Measurements from ENCODE around the gene ENPEP.

ENPEP gene

GRCh38 chr4:110586131-110586850 is 110.3 kb downstream of the ENPEP start:
- no peak for DNase-seq
- H3K27me3 Mint-ChIP-seq, result peaks cover 6 to 13% of the 10 kb centered on the region in 2 donors

GRCh38 chr4:110587666-110588285 is 111.8 kb downstream of the ENPEP start:
- peaks cover 2 to 3% of the 10 kb centered on the region in 2 donors for H3K9me3 Mint-ChIP-seq
- peaks cover 10 to 17% of the 10 kb centered on the region in 2 donors for H3K27me3 Mint-ChIP-seq
- no peak for DNase-seq
- H3K4me3 Mint-ChIP-seq, result no peak overlapping the region
- H3K27ac Mint-ChIP-seq, result no peak overlapping the region
- no peak for ATAC-seq (replicated peaks)
- H3K36me3 Mint-ChIP-seq, result no peaks in the 10 kb centered on the region
- H3K4me1 Mint-ChIP-seq, result no peaks in the 10 kb centered on the region

More at GRCh38 chr4:110586131-110586850, 110.3 kb downstream of the ENPEP start:
- H3K4me1 Mint-ChIP-seq, result no peaks in the 10 kb centered on the region
- no peak overlapping the region for H3K4me3 Mint-ChIP-seq
- no peak overlapping the region for H3K27ac Mint-ChIP-seq
- no peaks in the 10 kb centered on the region for H3K36me3 Mint-ChIP-seq
- no peaks in the 10 kb centered on the region for H3K9me3 Mint-ChIP-seq
- no peak for ATAC-seq (replicated peaks)

- Mint-ChIP-seq H3K9me3 (peaks cover 4 to 7% of the 10 kb centered on the region in 2 donors), H3K27me3 (peaks cover 10 to 17% of the 10 kb centered on the region in 2 donors), H3K27ac (no peak overlapping the region), H3K4me3 (no peak overlapping the region), H3K36me3 (no peaks in the 10 kb centered on the region), H3K4me1 (no peaks in the 10 kb centered on the region)
- no peak for ATAC-seq (replicated peaks)
- DNase-seq, result no peak
Measured at GRCh38 chr4:110589297-110589696, 113.3 kb downstream of the ENPEP start.

GRCh38 chr4:110595583-110595982 is 119.6 kb downstream of the ENPEP start:
- no peak for ATAC-seq (replicated peaks)
- Mint-ChIP-seq H3K9me3 (peaks cover 7 to 14% of the 10 kb centered on the region in 2 donors), H3K4me3 (no peak overlapping the region), H3K27me3 (peaks cover 9 to 19% of the 10 kb centered on the region in 2 donors), H3K27ac (no peak overlapping the region), H3K36me3 (no peaks in the 10 kb centered on the region), H3K4me1 (no peaks in the 10 kb centered on the region)
- DNase-seq, result no peak

- H3K4me1 Mint-ChIP-seq, result no peaks in the 10 kb centered on the region
- no peak overlapping the region for H3K4me3 Mint-ChIP-seq
- DNase-seq (no peak), ATAC-seq (replicated peaks) (no peak)
- peaks cover 7 to 14% of the 10 kb centered on the region in 2 donors for H3K9me3 Mint-ChIP-seq
- H3K27me3 Mint-ChIP-seq, result peaks cover 14 to 26% of the 10 kb centered on the region in 2 donors
- H3K27ac Mint-ChIP-seq, result no peak overlapping the region
- H3K36me3 Mint-ChIP-seq, result no peaks in the 10 kb centered on the region
Measured at GRCh38 chr4:110596431-110596830, 120.5 kb downstream of the ENPEP start.

- H3K27me3 Mint-ChIP-seq, result peaks cover 12 to 24% of the 10 kb centered on the region in 2 donors
- no peaks in the 10 kb centered on the region for H3K4me1 Mint-ChIP-seq
- H3K36me3 Mint-ChIP-seq, result no peaks in the 10 kb centered on the region
- ATAC-seq (replicated peaks), result no peak
- H3K4me3 Mint-ChIP-seq, result no peak overlapping the region
- H3K27ac Mint-ChIP-seq, result no peak overlapping the region
- peaks cover 6 to 14% of the 10 kb centered on the region in 2 donors for H3K9me3 Mint-ChIP-seq
- DNase-seq, result no peak
Measured at GRCh38 chr4:110597582-110597981, 121.6 kb downstream of the ENPEP start.

GRCh38 chr4:110602061-110602460 is 126.1 kb downstream of the ENPEP start:
- no peak overlapping the region for H3K27ac Mint-ChIP-seq
- no peak overlapping the region for H3K4me3 Mint-ChIP-seq
- no peaks in the 10 kb centered on the region for H3K36me3 Mint-ChIP-seq
- no peak for ATAC-seq (replicated peaks)
- H3K27me3 Mint-ChIP-seq, result peaks cover 22 to 35% of the 10 kb centered on the region in 2 donors
- peaks cover 0 to 7% of the 10 kb centered on the region in 2 donors for H3K9me3 Mint-ChIP-seq
- H3K4me1 Mint-ChIP-seq, result no peaks in the 10 kb centered on the region
- DNase-seq, result no peak

GRCh38 chr4:110605077-110605476 is 129.1 kb downstream of the ENPEP start:
- DNase-seq (no peak), ATAC-seq (replicated peaks) (no peak)
- Mint-ChIP-seq H3K36me3 (no peaks in the 10 kb centered on the region), H3K9me3 (peaks cover 0 to 2% of the 10 kb centered on the region in 2 donors), H3K27ac (no peak overlapping the region), H3K4me1 (no peaks in the 10 kb centered on the region), H3K4me3 (no peak overlapping the region), H3K27me3 (peaks cover 38 to 46% of the 10 kb centered on the region in 2 donors)

GRCh38 chr4:110609044-110609750 is 133.2 kb downstream of the ENPEP start:
- peaks cover 0 to 2% of the 10 kb centered on the region in 2 donors for H3K9me3 Mint-ChIP-seq
- peaks cover 4 to 12% of the 10 kb centered on the region in 2 donors for H3K4me1 Mint-ChIP-seq
- no peak overlapping the region for H3K4me3 Mint-ChIP-seq
- no peak overlapping the region for H3K27ac Mint-ChIP-seq
- ATAC-seq (replicated peaks) (no peak), DNase-seq (no peak)
- peaks cover 52 to 64% of the 10 kb centered on the region in 2 donors for H3K27me3 Mint-ChIP-seq
- no peaks in the 10 kb centered on the region for H3K36me3 Mint-ChIP-seq

- Mint-ChIP-seq H3K36me3 (no peaks in the 10 kb centered on the region), H3K4me3 (no peak overlapping the region), H3K9me3 (peaks cover 0 to 2% of the 10 kb centered on the region in 2 donors), H3K27me3 (peaks cover 59 to 77% of the 10 kb centered on the region in 2 donors), H3K4me1 (peaks cover 4 to 19% of the 10 kb centered on the region in 2 donors), H3K27ac (no peak overlapping the region)
- DNase-seq (no peak), ATAC-seq (replicated peaks) (no peak)
Measured at GRCh38 chr4:110610620-110610939, 134.6 kb downstream of the ENPEP start.

- peaks cover 0 to 2% of the 10 kb centered on the region in 2 donors for H3K9me3 Mint-ChIP-seq
- peak overlapping the region in 1 of 2 donors; percentile 32 for H3K4me3 Mint-ChIP-seq
- H3K27ac Mint-ChIP-seq, result peak overlapping the region; percentile 67
- ATAC-seq (replicated peaks) (no peak), DNase-seq (no peak)
- no peaks in the 10 kb centered on the region for H3K36me3 Mint-ChIP-seq
- H3K4me1 Mint-ChIP-seq, result peaks cover 4 to 23% of the 10 kb centered on the region in 2 donors
- H3K27me3 Mint-ChIP-seq, result peaks cover 65 to 78% of the 10 kb centered on the region in 2 donors
Measured at GRCh38 chr4:110610940-110611831, 135.2 kb downstream of the ENPEP start.

GRCh38 chr4:110611968-110612447 is 136.1 kb downstream of the ENPEP start:
- no peak for ATAC-seq (replicated peaks)
- Mint-ChIP-seq H3K4me3 (no peak overlapping the region), H3K27ac (peak overlapping the region; percentile 20), H3K36me3 (no peaks in the 10 kb centered on the region), H3K4me1 (peaks cover 4 to 23% of the 10 kb centered on the region in 2 donors), H3K9me3 (no peaks in the 10 kb centered on the region), H3K27me3 (peaks cover 70 to 86% of the 10 kb centered on the region in 2 donors)
- no peak for DNase-seq

- no peak for DNase-seq
- Mint-ChIP-seq H3K4me1 (peaks cover 4 to 25% of the 10 kb centered on the region in 2 donors), H3K27me3 (peaks cover 71 to 91% of the 10 kb centered on the region in 2 donors), H3K9me3 (no peaks in the 10 kb centered on the region), H3K36me3 (no peaks in the 10 kb centered on the region), H3K4me3 (no peak overlapping the region), H3K27ac (peak overlapping the region; percentile 39)
- no peak for ATAC-seq (replicated peaks)
Measured at GRCh38 chr4:110612631-110613269, 136.8 kb downstream of the ENPEP start.
